ENCODE measurements around the gene SLAMF7.

Gene SLAMF7

GRCh38 chr1:160745551-160745950 is 6.5 kb downstream of the SLAMF7 start:
- DNase-seq (ENCODE audit: low spot score) = no peak

- no peak for DNase-seq (ENCODE audit: low spot score)
These were observed 7.9 kb downstream of the SLAMF7 start for GRCh38 chr1:160746836-160747500.

DNA sequence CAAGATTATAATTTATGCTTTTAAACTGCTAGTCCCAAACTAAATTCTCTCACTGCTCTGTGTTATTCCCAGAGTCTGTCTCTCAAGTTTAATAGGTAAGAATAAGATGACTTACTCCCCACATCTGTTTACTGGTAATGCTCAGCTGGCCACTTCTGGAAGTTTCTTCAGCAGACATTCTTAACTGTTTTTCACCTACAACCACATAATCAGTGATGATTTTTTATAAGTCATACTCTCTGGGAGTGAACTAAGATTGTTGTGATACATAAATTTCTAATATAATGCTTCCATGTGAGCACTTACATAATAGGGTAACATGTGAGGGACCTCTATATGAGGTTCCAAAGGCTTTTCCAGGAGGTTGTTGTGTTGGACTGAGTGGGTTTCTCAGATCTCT is 8.7 kb downstream of the SLAMF7 start:
- DNase-seq (ENCODE audit: low spot score) = no peak

DNA sequence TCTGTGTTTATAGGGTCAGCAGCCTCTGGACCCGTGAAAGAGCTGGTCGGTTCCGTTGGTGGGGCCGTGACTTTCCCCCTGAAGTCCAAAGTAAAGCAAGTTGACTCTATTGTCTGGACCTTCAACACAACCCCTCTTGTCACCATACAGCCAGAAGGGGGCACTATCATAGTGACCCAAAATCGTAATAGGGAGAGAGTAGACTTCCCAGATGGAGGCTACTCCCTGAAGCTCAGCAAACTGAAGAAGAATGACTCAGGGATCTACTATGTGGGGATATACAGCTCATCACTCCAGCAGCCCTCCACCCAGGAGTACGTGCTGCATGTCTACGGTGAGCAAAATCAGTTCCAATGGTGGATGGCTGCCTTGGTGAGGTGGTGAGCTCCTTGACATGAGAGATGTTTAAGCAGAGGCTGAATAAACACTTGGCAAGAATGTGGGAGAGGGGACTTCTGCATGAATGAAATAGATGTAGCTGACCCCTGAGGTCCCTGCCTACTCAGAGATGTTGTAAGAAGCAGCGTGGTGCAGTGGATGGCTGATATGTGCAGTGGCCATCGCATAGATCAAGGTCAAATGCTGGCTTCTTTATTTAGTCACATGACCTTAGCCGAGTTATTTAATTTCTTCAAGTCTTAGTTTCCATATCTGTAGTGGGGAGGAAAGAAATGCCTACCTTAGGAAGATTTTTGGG is 9.3 kb downstream of the SLAMF7 start:
- no peak for DNase-seq (ENCODE audit: low spot score)

DNA sequence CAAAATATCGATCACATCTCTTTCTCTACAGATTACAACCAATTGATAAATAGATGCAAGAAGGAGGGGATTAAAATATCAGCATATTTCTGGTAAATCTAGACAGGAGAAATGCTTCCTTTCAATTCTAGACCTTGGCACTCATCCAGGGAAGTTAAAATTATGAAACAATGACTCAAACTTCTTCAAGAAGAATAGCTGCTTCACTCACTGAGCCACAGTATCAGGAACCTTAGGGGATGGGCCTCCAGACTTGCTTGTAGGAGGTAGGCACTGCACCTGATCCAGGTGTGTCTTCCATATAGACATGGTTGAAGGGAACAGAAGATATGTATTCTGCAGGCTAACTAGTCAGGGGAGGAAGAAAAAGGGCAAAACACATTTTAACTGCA is 9.8 kb downstream of the SLAMF7 start:
- no peak for DNase-seq (ENCODE audit: low spot score)

- no peak for DNase-seq (ENCODE audit: low spot score)
These were observed 11.6 kb downstream of the SLAMF7 start for GRCh38 chr1:160750608-160751007.

DNA sequence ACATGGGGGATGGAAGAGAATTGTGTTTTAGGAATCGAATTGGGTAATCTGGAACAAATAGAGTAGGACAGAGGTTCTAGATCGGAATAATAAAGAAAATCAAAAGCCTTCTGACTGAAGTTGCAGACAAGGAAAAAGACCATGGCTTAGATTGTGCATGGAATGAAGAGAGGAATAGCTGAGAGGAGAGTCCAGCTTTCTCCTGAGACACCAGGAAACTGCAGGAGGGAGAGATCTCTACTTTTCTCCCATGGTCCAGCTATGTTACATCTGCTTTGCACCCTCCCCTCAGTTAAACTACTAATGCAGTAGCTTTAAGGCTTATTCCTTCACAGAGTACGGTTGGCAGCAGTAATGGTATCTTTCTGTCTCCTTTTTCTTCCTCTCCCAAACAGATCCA is 13.4 kb downstream of the SLAMF7 start:
- no peak for DNase-seq (ENCODE audit: low spot score)

DNA sequence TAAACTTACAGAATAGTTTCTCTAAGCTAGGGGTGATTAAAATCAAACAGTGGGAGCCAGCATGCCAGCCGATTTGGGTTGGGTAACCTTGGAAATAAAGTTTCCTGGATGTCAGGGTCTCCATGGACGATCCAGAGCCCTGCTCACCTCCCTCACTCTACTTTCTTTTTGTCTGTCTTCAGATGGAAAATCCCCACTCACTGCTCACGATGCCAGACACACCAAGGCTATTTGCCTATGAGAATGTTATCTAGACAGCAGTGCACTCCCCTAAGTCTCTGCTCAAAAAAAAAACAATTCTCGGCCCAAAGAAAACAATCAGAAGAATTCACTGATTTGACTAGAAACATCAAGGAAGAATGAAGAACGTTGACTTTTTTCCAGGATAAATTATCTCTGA is 13.9 kb downstream of the SLAMF7 start:
- no peak for DNase-seq (ENCODE audit: low spot score)

- no peak for DNase-seq (ENCODE audit: low spot score)
These were observed 14.5 kb downstream of the SLAMF7 start for GRCh38 chr1:160753594-160753993.

- DNase-seq (ENCODE audit: low spot score) = no peak
These were observed 16.4 kb downstream of the SLAMF7 start for GRCh38 chr1:160755461-160755860.

GRCh38 chr1:160755911-160756848 is 17.1 kb downstream of the SLAMF7 start:
- DNase-seq (ENCODE audit: low spot score) = peak; percentile 60

GRCh38 chr1:160756849-160757201 is 17.8 kb downstream of the SLAMF7 start:
- DNase-seq (ENCODE audit: low spot score) = peak; percentile 52

GRCh38 chr1:160758521-160758920 is 19.5 kb downstream of the SLAMF7 start:
- DNase-seq (ENCODE audit: low spot score) = peak; percentile 61

- no peak for DNase-seq (ENCODE audit: low spot score)
These were observed 20.7 kb downstream of the SLAMF7 start for GRCh38 chr1:160759740-160760139.

DNA sequence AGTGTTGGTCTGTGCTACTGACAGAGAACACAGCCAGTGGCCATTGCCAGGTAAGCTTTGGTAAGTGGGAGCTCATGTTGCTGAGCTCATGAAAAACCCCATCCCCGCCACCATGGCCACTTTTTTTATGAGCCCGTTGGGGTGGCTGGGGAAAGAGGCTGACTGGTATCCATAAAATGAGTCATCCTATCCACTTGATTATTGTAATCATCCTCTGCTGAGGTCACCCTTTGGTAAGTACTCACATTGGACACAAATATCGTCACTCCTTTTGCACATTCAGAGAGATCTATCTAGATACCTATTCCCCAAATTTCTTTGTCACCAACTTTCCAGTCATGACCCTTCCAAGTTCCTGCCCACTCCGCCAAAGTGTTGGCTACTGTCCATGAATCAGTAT is 22.0 kb downstream of the SLAMF7 start:
- DNase-seq (ENCODE audit: low spot score) = no peak

GRCh38 chr1:160761886-160762285 is 22.8 kb downstream of the SLAMF7 start:
- no peak for DNase-seq (ENCODE audit: low spot score)

DNA sequence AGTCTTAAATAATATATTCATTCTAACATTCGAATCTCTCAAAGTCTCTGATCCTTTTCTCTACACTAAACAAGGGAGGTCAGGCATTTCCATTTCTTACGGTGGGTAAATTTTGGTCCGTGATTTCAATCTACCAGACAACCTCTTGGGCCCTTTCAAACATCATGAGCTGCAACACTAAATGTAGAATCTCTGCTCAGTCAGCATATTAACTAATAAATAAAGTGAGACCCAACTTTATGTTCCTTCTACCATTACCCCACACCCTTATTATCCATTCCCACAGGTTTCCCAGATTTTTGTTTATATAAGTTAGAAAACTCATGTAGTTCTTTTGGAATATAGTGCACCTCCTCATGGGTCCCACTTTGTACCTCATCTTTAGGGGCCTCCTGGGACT is 24.9 kb downstream of the SLAMF7 start:
- no peak for DNase-seq (ENCODE audit: low spot score)

GRCh38 chr1:160767395-160768294 is 28.6 kb downstream of the SLAMF7 start:
- DNase-seq (ENCODE audit: low spot score) = peak; percentile 65

- DNase-seq (ENCODE audit: low spot score) = peak; percentile 91
These were observed 29.2 kb downstream of the SLAMF7 start for GRCh38 chr1:160768295-160768657.

DNA sequence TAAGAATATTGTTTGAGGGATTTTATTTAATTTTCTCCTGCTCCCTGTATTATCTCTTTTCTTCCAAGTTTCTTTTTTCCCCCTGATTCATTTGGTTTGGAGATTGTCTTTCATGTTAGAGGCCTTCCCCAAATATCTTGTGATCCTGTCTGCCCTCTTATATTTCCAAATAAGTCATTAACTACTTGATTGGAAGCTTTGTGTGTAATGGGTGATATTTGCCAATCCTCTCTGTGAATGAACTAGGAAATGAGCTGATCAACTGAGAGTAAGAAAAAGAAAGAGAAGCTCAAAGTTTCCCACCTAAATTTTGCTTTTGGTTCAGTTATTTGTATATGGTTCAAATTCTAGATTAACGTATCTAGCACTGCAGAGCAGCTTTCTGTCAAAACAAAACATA is 33.3 kb downstream of the SLAMF7 start:
- no peak for DNase-seq (ENCODE audit: low spot score)

DNA sequence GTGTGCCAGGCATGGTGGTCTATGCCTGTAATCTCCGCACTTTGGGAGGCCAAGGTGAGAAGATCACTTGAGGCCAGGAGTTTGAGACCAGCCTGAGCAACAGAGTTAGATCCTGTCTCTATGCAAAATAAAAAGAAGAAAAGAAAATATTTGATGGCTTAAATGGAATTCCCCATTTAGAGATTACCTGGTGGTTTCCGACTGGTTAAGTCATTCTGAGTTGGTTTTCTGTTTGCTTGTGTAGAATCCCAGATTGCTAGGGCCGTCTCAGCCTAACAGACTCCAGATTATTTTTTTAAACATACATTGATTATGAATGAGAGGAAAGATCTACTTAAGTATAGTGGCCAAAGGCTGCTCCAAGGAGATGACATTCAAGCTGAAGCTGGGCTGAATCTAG is 34.0 kb downstream of the SLAMF7 start:
- no peak for DNase-seq (ENCODE audit: low spot score)

Measured in activated CD4-positive, alpha-beta T cell treated with anti-CD3 and anti-CD28 coated beads, Interleukin-2, Interleukin-4, amounts not matched to agents 100 ng/mL and 50 ng/mL, durations not matched to agents 16 hours and 8 hours (primary cell).